H9 (cell line): ENCODE data around the gene TRMT6. TPM values are rescaled to one million over a fixed set of nuclear protein-coding genes. Genes with fewer than 3 reads are reported as not detected.

ENCODE experiments used
- DNase-seq: peaks from one replicate; pipeline ENCODE4 v3.0.0-alpha.2; 2017
- H2AFZ ChIP-seq: one replicate; pipeline ENCODE4 v1.6.1; 2013; ENCODE audit warnings: mild to moderate bottlenecking, low read length, control low read depth, moderate library complexity
- H2AK5ac ChIP-seq: 2 replicates; pipeline ENCODE4 v1.6.1; 2013; ENCODE audit warnings: low read length, control low read depth, mixed read lengths; ENCODE audit not compliant: insufficient read length
- H2BK120ac ChIP-seq: one replicate; pipeline ENCODE4 v1.6.1; 2013; ENCODE audit warnings: low read depth, mild to moderate bottlenecking, low read length, control low read depth, inconsistent platforms; ENCODE audit not compliant: poor library complexity, severe bottlenecking
- H2BK12ac ChIP-seq: 2 replicates; pipeline ENCODE4 v1.6.1; 2013; ENCODE audit warnings: low read length, control low read depth, mixed read lengths, low read depth; ENCODE audit not compliant: insufficient read length
- H2BK15ac ChIP-seq: 2 replicates; pipeline ENCODE4 v1.6.1; 2013; ENCODE audit warnings: low read depth, low read length, control low read depth
- H2BK20ac ChIP-seq: one replicate; pipeline ENCODE4 v1.6.1; 2013; ENCODE audit warnings: low read depth, mild to moderate bottlenecking, low read length, control low read depth, inconsistent platforms; ENCODE audit not compliant: poor library complexity, severe bottlenecking
- H2BK5ac ChIP-seq: 2 replicates; pipeline ENCODE4 v1.6.1; 2013; ENCODE audit warnings: low read length, control low read depth, mixed read lengths; ENCODE audit not compliant: insufficient read length
- H3K14ac ChIP-seq: 2 replicates; pipeline ENCODE4 v1.6.1; 2013; ENCODE audit warnings: low read length, control low read depth; ENCODE audit not compliant: insufficient read depth
- H3K18ac ChIP-seq: 2 replicates; pipeline ENCODE4 v1.6.1; 2013; ENCODE audit warnings: low read depth, mild to moderate bottlenecking, mixed read lengths, low read length, control low read depth; ENCODE audit not compliant: insufficient read length
- H3K23ac ChIP-seq: 2 replicates; pipeline ENCODE4 v1.6.1; 2013; ENCODE audit warnings: low read length, control low read depth, mixed read lengths, low read depth; ENCODE audit not compliant: insufficient read length
- H3K23me2 ChIP-seq: 2 replicates; pipeline ENCODE4 v1.6.1; 2013; ENCODE audit warnings: low read depth, mild to moderate bottlenecking, mixed read lengths, low read length, control low read depth; ENCODE audit not compliant: insufficient read length, poor library complexity, severe bottlenecking
- H3K27ac ChIP-seq: 2 replicates; pipeline ENCODE4 v1.5.1; 2013; ENCODE audit warnings: low read length, control low read depth, mixed read lengths, low read depth; ENCODE audit not compliant: insufficient read length
- H3K27me3 ChIP-seq: 2 replicates; pipeline ENCODE4 v1.6.1; 2013; ENCODE audit warnings: low read length, control low read depth, inconsistent platforms; ENCODE audit not compliant: insufficient read depth
- H3K4ac ChIP-seq: 2 replicates; pipeline ENCODE4 v1.6.1; 2013; ENCODE audit warnings: low read depth, mild to moderate bottlenecking, control low read depth, inconsistent platforms, low read length, moderate library complexity
- H3K4me1 ChIP-seq: 2 replicates; pipeline ENCODE4 v1.6.1; 2013; ENCODE audit warnings: low read length, control low read depth, inconsistent platforms; ENCODE audit not compliant: insufficient read depth
- H3K4me2 ChIP-seq: 2 replicates; pipeline ENCODE4 v1.6.1; 2013; ENCODE audit warnings: low read length, control low read depth, mixed read lengths; ENCODE audit not compliant: insufficient read length, insufficient read depth
- H3K56ac ChIP-seq: 2 replicates; pipeline ENCODE4 v1.6.1; 2013; ENCODE audit warnings: low read depth, mild to moderate bottlenecking, mixed read lengths, low read length, control low read depth; ENCODE audit not compliant: insufficient read length
- H3K79me1 ChIP-seq: 2 replicates; pipeline ENCODE4 v1.6.1; 2013; ENCODE audit warnings: low read depth, mild to moderate bottlenecking, moderate library complexity, low read length, control low read depth, inconsistent platforms; ENCODE audit not compliant: insufficient read depth, poor library complexity, severe bottlenecking
- H3K79me2 ChIP-seq: 2 replicates; pipeline ENCODE4 v1.6.1; 2013; ENCODE audit warnings: low read length, control low read depth, inconsistent platforms; ENCODE audit not compliant: insufficient read depth
- H3K9ac ChIP-seq: 2 replicates; pipeline ENCODE4 v1.6.1; 2013; ENCODE audit warnings: low read length, control low read depth, mixed read lengths; ENCODE audit not compliant: insufficient read length; ENCODE audit errors: extremely low read depth
- H3K9me3 ChIP-seq: one replicate; pipeline ENCODE4 v1.6.1; 2013; ENCODE audit warnings: low read depth, low read length, inconsistent platforms; ENCODE audit not compliant: control insufficient read depth
- H3T11ph ChIP-seq: one replicate; pipeline ENCODE4 v1.6.1; 2013; ENCODE audit warnings: mild to moderate bottlenecking, low read length, control low read depth, inconsistent platforms
- H4K20me1 ChIP-seq: one replicate; pipeline ENCODE4 v1.6.1; 2013; ENCODE audit not compliant: control insufficient read depth, insufficient read length, insufficient read depth
- H4K5ac ChIP-seq: 2 replicates; pipeline ENCODE4 v1.6.1; 2013; ENCODE audit warnings: low read depth, mild to moderate bottlenecking, mixed read lengths, low read length, control low read depth; ENCODE audit not compliant: insufficient read length
- H4K8ac ChIP-seq: replicated peaks from 2 replicates; pipeline ENCODE4 v1.6.1; 2013; ENCODE audit warnings: low read length, control low read depth, mixed read lengths, low read depth; ENCODE audit not compliant: insufficient read length
- H4K91ac ChIP-seq: 2 replicates; pipeline ENCODE4 v1.6.1; 2013; ENCODE audit warnings: low read depth, mild to moderate bottlenecking, moderate library complexity, mixed read lengths, low read length, control low read depth; ENCODE audit not compliant: insufficient read length
- H3K27ac Mint-ChIP-seq, 3 experiments: 2 replicates in 2 of 3; 3 replicates in 1 of 3; pipeline ENCODE4 v1.8.0; 2020 to 2021; ENCODE audit warnings: mixed read lengths in 3 of 3, mild to moderate bottlenecking in 1 of 3, moderate library complexity in 1 of 3
- H3K27me3 Mint-ChIP-seq: 2 replicates; pipeline ENCODE4 v1.8.0; 2021; ENCODE audit warnings: low read depth, mild to moderate bottlenecking, moderate library complexity, mixed read lengths
- H3K36me3 Mint-ChIP-seq, 3 experiments: 2 replicates in 2 of 3; 3 replicates in 1 of 3; pipeline ENCODE4 v1.8.0; 2020 to 2021; ENCODE audit warnings: low read depth in 3 of 3, mixed read lengths in 3 of 3; ENCODE audit not compliant: insufficient read depth in 1 of 3
- H3K4me1 Mint-ChIP-seq, 2 experiments: 2 replicates each; pipeline ENCODE4 v1.8.0; 2020; ENCODE audit warnings: mixed read lengths in 2 of 2
- H3K4me3 Mint-ChIP-seq, 2 experiments: 2 replicates in 1 of 2; 3 replicates in 1 of 2; pipeline ENCODE4 v1.8.0; 2020 to 2021; ENCODE audit warnings: mild to moderate bottlenecking in 2 of 2, mixed read lengths in 2 of 2, moderate library complexity in 1 of 2
- H3K9me3 Mint-ChIP-seq, 2 experiments: 2 replicates in 1 of 2; 3 replicates in 1 of 2; pipeline ENCODE4 v1.8.0; 2020; ENCODE audit warnings: mild to moderate bottlenecking in 2 of 2, mixed read lengths in 2 of 2, moderate library complexity in 1 of 2
- WGBS: extraction: QIAGEN DNeasy Blood & Tissue Kit; methylation state at CpG from one replicate; pipeline ENCODE4 v1.1.7; 2013; ENCODE audit warnings: missing lambda C conversion rate, low lambda C conversion rate, mixed read lengths; ENCODE audit not compliant: insufficient read length; ENCODE audit errors: extremely low coverage; 5-methylcytosine and 5-hydroxymethylcytosine counted together
- total RNA-seq: library from RNA; stranded (reverse); gene quantifications from 2 replicates; pipeline ENCODE4 v1.2.1, GENCODE V29; 2021
- TF ChIP-seq, protein P1 (sequence below): fragments of 200-600 bp; sonication (generic); conservative IDR thresholded peaks from 3 replicates; pipeline ENCODE4 v1.8.0; 2021; ENCODE audit warnings: antibody characterized with exemption, mild to moderate bottlenecking

TRMT6 gene
- total RNA-seq, 1 experiment from 2014 or later, result 34.4 TPM

DNA sequence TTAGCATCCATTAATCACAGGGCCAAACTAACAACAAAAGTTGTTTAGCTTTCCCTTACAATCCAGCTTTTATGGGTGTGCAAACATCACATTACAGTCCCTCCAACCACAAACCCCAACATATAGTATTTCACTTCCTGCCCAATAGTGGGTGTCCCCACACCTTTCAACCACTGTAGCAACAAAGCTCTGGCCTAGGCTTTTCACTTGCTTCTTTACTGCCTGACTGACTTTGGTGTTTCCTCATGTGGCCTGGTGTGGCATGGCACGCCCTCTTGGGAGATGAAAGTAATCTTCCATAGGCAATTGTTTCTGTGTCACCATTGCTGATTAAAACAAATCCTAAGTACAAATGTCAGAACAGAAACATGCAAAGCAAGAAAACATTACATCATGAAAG, 46.4 kb upstream of the TRMT6 start:
- Histone ChIP-seq H3K56ac (no peak overlapping the region), H3K4ac (no peak overlapping the region), H3K4me2 (no peak overlapping the region), H3K23me2 (no peaks in the 10 kb centered on the region), H2BK120ac (no peak overlapping the region), H3K14ac (no peak overlapping the region), H2BK12ac (no peak overlapping the region), H4K91ac (no peak overlapping the region), H2AFZ (no peak overlapping the region), H2BK20ac (no peak overlapping the region), H2AK5ac (no peak overlapping the region), H3K9me3 (no peaks in the 10 kb centered on the region), H2BK15ac (no peak overlapping the region), H3K79me2 (no peaks in the 10 kb centered on the region), H2BK5ac (no peak overlapping the region), H4K5ac (no peak overlapping the region), H3T11ph (no peak overlapping the region), H3K4me1 (no peaks in the 10 kb centered on the region), H3K9ac (no peak overlapping the region), H4K20me1 (no peaks in the 10 kb centered on the region), H3K27me3 (no peaks in the 10 kb centered on the region), H3K18ac (no peak overlapping the region), H3K79me1 (no peaks in the 10 kb centered on the region), H3K27ac (no peak overlapping the region), H3K23ac (no peak overlapping the region), H4K8ac (no peak overlapping the region)
- Mint-ChIP-seq H3K4me3 (no peak overlapping the region), H3K27ac (peak overlapping the region in 1 of 3 experiments; percentile 25; a peak in 1 of 7 replicates), H3K36me3 (peaks cover 5 to 32% (median 19%) of the 10 kb centered on the region in 3 experiments; a peak in 6 of 7 replicates), H3K9me3 (no peaks in the 10 kb centered on the region), H3K4me1 (peaks cover 0 to 4% of the 10 kb centered on the region in 2 experiments; a peak in 1 of 4 replicates), H3K27me3 (no peaks in the 10 kb centered on the region)
- WGBS, result no CpG with 5 or more reads among the region's 1 CpG
- TF ChIP-seq, protein P1, sequence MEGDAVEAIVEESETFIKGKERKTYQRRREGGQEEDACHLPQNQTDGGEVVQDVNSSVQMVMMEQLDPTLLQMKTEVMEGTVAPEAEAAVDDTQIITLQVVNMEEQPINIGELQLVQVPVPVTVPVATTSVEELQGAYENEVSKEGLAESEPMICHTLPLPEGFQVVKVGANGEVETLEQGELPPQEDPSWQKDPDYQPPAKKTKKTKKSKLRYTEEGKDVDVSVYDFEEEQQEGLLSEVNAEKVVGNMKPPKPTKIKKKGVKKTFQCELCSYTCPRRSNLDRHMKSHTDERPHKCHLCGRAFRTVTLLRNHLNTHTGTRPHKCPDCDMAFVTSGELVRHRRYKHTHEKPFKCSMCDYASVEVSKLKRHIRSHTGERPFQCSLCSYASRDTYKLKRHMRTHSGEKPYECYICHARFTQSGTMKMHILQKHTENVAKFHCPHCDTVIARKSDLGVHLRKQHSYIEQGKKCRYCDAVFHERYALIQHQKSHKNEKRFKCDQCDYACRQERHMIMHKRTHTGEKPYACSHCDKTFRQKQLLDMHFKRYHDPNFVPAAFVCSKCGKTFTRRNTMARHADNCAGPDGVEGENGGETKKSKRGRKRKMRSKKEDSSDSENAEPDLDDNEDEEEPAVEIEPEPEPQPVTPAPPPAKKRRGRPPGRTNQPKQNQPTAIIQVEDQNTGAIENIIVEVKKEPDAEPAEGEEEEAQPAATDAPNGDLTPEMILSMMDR, result peak; percentile 16; the same call in 2 of the 3 replicates
- DNase-seq, result no peak
